KOPT-K1 (cell line): ENCODE data around the gene RPAP3.

Experiments
- H3K27ac ChIP-seq: fragments of 200-600 bp; sonication (generic); 2 replicates; pipeline ENCODE4 v1.5.1; 2016; ENCODE audit warnings: antibody characterized with exemption, mild to moderate bottlenecking, low read depth, low read length; ENCODE audit not compliant: poor library complexity, severe bottlenecking
- H3K36me3 ChIP-seq: fragments of 200-600 bp; sonication (generic); 2 replicates; pipeline ENCODE4 v1.5.1; 2017; ENCODE audit warnings: antibody characterized with exemption, mild to moderate bottlenecking, low read length, moderate library complexity; ENCODE audit not compliant: insufficient read depth
- H3K9me3 ChIP-seq: fragments of 200-600 bp; sonication (generic); 2 replicates; pipeline ENCODE4 v1.5.1; 2017; ENCODE audit warnings: antibody characterized with exemption, low read length, mild to moderate bottlenecking; ENCODE audit not compliant: insufficient read depth, poor library complexity, severe bottlenecking

The RPAP3 gene

DNA sequence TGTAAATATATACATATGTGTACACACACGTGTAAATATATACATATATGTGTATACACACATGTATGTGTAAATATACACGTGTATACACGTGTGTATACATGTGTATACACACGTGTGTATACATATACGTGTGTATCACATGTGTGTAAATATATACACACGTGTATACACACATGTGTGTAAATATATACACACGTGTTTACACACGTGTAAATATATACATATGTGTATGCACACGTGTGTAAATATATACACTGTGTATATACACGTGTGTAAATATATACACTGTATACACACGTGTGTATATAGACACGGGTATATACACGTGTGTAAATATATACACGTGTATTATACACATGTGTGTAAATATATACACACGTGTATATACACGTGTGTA is 71.7 kb downstream of the RPAP3 start:
- Histone ChIP-seq H3K27ac (no peak overlapping the region), H3K9me3 (peaks cover 19% of the 10 kb centered on the region), H3K36me3 (no peaks in the 10 kb centered on the region)

DNA sequence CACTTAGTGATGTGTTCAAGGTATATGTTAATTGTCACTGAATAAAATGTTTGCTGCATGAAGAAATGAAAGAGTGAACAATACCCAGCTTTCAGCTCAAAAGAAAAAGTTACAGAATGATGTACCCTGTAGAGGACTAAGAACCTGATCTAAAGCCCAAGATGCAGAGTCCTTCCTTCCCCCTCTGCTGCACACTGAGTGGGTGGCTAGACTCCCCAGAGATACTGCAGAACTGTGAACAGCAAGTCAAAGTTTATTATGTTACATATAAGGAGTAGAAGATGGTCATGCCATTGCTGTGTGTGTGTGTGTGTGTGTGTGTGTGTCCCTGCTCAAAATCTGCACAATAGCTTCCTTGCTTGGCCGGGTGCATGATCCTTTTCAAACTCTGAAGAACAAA is 83.9 kb downstream of the RPAP3 start:
- Histone ChIP-seq H3K9me3 (no peaks in the 10 kb centered on the region), H3K36me3 (no peaks in the 10 kb centered on the region), H3K27ac (no peak overlapping the region)

DNA sequence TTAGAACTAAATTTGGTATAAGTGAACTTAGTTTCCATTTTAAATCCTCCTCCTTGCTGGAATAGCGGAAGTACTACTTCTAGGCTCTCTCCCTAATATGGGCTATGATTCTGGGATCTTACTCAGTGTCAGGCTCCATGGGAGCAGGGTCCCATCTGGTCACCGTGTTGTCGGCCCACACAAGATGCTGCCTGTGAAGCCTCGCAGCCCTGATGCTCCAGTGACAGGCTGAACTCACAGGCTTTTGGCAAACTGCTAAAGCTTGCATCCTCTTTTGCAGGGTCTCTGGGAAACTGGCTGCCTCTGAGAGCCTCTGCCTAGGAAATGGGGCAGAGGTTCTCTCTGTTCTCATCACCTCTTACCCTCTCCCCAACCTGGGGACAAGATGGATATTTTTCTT is 88.4 kb downstream of the RPAP3 start:
- H3K36me3 ChIP-seq, result no peaks in the 10 kb centered on the region
- H3K27ac ChIP-seq, result no peak overlapping the region
- H3K9me3 ChIP-seq, result peaks cover 20% of the 10 kb centered on the region

DNA sequence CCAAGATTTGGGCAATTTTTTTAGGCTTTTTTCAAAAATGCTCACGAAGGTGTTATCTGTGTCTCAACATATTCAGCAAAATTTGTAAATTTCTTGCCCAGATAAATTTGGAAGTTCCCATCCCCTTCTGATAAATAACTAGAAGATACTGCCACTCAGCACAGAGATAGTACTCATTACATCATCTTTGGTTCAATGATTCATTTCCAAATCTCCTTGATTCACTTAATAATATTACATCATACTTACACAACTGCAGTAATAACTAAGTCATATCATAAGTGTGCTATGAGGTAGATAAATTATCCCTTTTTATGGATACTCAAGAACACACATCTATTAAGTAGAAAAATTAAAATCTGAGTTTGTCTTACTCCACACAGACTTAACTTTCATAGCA is 89.4 kb downstream of the RPAP3 start:
- H3K36me3 ChIP-seq, result no peaks in the 10 kb centered on the region
- H3K9me3 ChIP-seq, result peaks cover 30% of the 10 kb centered on the region
- no peak overlapping the region for H3K27ac ChIP-seq

DNA sequence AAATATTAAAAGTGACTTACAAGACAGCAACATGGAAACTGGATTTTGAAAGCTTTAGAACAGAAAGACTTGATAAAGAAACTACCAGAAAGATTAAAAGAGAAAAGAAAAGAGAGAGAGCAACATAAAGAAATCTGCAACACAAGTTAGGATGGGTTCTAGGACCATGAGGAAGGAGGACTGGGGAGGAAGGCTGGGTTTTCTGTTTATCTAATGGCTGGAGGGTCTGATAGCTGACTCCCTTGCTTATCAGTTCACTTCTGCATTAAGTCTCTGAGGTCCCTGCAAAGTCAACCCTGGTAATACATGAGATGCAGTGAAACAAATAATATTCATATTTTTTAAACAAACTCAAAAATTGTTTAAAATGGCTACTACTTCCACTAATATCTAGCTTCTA is 90.1 kb downstream of the RPAP3 start:
- H3K27ac ChIP-seq, result no peak overlapping the region
- peaks cover 35% of the 10 kb centered on the region for H3K9me3 ChIP-seq
- H3K36me3 ChIP-seq, result no peaks in the 10 kb centered on the region

DNA sequence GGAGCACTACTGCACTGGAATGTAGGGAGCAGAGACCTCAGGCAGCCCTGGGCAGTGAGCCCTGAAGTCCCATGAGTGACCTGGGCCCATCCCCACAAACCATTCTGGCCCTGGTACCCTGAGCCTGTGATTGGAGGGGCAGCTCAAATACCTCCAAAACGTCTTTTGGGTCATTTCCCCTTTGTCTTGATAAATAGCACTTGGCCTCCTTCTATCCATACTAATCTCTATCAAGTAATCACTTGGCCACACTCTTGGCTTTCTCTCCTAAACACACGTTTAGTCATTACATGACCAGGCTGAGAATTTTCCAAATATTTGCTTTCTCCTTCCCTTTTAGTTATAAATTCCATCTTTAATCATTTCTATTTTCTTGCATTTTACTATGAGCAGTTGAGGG is 91.3 kb downstream of the RPAP3 start:
- H3K36me3 ChIP-seq, result no peaks in the 10 kb centered on the region
- peaks cover 35% of the 10 kb centered on the region for H3K9me3 ChIP-seq
- no peak overlapping the region for H3K27ac ChIP-seq

DNA sequence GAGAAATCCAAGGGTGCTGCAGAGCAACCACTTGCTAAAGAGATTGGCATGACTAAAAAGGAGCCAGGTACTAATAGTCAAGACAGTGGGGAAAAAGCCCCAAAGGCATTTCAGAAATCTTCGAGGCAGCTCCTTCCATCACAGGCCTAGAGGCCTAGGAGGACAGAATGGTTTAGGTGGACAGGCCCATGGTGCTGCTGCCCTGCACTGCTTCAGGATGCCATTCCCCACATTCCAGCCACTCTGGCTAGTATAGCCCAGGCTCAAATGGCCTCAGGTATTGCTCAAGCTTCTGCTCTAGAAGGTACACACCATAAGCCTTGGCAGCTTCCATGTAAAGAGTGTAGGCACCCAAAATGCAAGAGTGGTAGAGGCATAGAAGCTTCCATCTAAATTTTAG is 92.9 kb downstream of the RPAP3 start:
- Histone ChIP-seq H3K36me3 (no peaks in the 10 kb centered on the region), H3K9me3 (peaks cover 38% of the 10 kb centered on the region), H3K27ac (no peak overlapping the region)

DNA sequence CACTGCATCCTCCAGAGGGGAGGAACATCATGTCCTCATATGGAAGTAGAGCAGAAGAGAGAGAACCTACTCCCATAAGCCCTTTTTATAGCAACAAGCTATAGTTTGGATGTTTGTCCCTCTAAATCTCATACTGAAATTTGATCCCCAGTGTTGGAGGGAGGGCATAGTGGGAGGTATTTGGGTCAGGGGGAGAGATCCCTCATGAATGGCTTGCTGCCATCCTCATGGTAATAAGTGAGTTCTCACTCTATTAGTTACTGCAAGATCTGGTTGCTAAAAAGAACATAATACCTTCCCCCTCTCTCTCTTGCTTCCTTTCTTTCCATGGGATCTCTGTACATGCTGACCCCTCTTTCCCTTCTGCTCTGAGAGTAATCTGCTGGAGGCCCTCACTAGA is 93.9 kb downstream of the RPAP3 start:
- Histone ChIP-seq H3K9me3 (peaks cover 48% of the 10 kb centered on the region), H3K27ac (no peak overlapping the region)

More for the DNA sequence above, 93.9 kb downstream of the RPAP3 start:
- no peaks in the 10 kb centered on the region for H3K36me3 ChIP-seq
